ENCODE results near the gene ATP5PO. TPM values are rescaled to one million over a fixed set of nuclear protein-coding genes. Genes with fewer than 3 reads are reported as not detected.

ATP5PO gene
- polyA plus RNA-seq, 1 donor (not counting 4 experiments of a cell fraction or from before 2014, with no cell fraction given): 359 TPM

- Histone ChIP-seq H3K4me2 (ENCODE audit: control insufficient read depth, extremely low read depth, insufficient read depth, low read depth, low read length) (no peak overlapping the region), H2AFZ (ENCODE audit: control insufficient read depth, low read length) (no peak overlapping the region), H3K36me3 (ENCODE audit: control insufficient read depth in 2 of 2, extremely low read depth in 1 of 2, insufficient read depth in 2 of 2, low read length in 2 of 2) (peaks cover 1 to 6% of the 10 kb centered on the region in 2 experiments), H4K20me1 (ENCODE audit: control insufficient read depth, extremely low read depth, insufficient read depth, low read length) (no peaks in the 10 kb centered on the region), H3K4me1 (ENCODE audit: control insufficient read depth, extremely low read depth, insufficient read depth, low read length) (peaks cover 14% of the 10 kb centered on the region), H3K9ac (ENCODE audit: control insufficient read depth, extremely low read depth, insufficient read depth, low read length) (no peak overlapping the region), H3K27me3 (ENCODE audit: control insufficient read depth, extremely low read depth, insufficient read depth, low read length) (no peaks in the 10 kb centered on the region), H3K4me3 (ENCODE audit: control insufficient read depth in 2 of 3, extremely low read depth in 1 of 3, insufficient read depth in 2 of 3, low read depth in 1 of 3, low read length in 3 of 3) (no peak overlapping the region), H3K27ac (ENCODE audit: control insufficient read depth, insufficient read depth, low read length) (no peak overlapping the region), H3K79me2 (ENCODE audit: control insufficient read depth, insufficient read depth, low read length) (peaks cover 26% of the 10 kb centered on the region), H3K9me3 (ENCODE audit: control insufficient read depth, low read depth, low read length) (no peaks in the 10 kb centered on the region), H3K9me1 (ENCODE audit: control insufficient read depth, extremely low read depth, insufficient read depth, low read length) (no peaks in the 10 kb centered on the region)
- dilution Hi-C loops (cut with MboI; ENCODE audit: extremely low pct_ligation_motif_present, low sequenced_read_pairs): no loop called here
- TF ChIP-seq CTCF (optimal IDR thresholded peaks at IDR 0.05 in 1 of 3, IDR thresholded peaks at IDR 0.05 in 1 of 3, conservative IDR thresholded peaks at IDR 0.05 in 1 of 3; ENCODE audit: extremely low read depth in 1 of 3, insufficient read depth in 2 of 3, low read length in 3 of 3) (no peak), EZH2 (IDR thresholded peaks at IDR 0.05; ENCODE audit: low read length) (no peak)
- DNase-seq (ENCODE audit: low read depth, low spot score) (no peak), FAIRE-seq (no peak)
Observed at GRCh38 chr21:33917421-33917820, 1.8 kb upstream of the ATP5PO start.

- Histone ChIP-seq H3K79me2 (ENCODE audit: control insufficient read depth, insufficient read depth, low read length) (peaks cover 26% of the 10 kb centered on the region), H4K20me1 (ENCODE audit: control insufficient read depth, extremely low read depth, insufficient read depth, low read length) (no peaks in the 10 kb centered on the region), H3K9me1 (ENCODE audit: control insufficient read depth, extremely low read depth, insufficient read depth, low read length) (no peaks in the 10 kb centered on the region), H3K27ac (ENCODE audit: control insufficient read depth, insufficient read depth, low read length) (peak overlapping the region; percentile 91), H3K36me3 (ENCODE audit: control insufficient read depth in 2 of 2, extremely low read depth in 1 of 2, insufficient read depth in 2 of 2, low read length in 2 of 2) (peaks cover 1 to 9% of the 10 kb centered on the region in 2 experiments), H3K4me3 (ENCODE audit: control insufficient read depth in 2 of 3, extremely low read depth in 1 of 3, insufficient read depth in 2 of 3, low read depth in 1 of 3, low read length in 3 of 3) (peak overlapping the region; percentile 85 to 98 (median 97)), H3K9me3 (ENCODE audit: control insufficient read depth, low read depth, low read length) (no peaks in the 10 kb centered on the region), H3K4me2 (ENCODE audit: control insufficient read depth, extremely low read depth, insufficient read depth, low read depth, low read length) (peak overlapping the region; percentile 89), H3K27me3 (ENCODE audit: control insufficient read depth, extremely low read depth, insufficient read depth, low read length) (no peaks in the 10 kb centered on the region), H2AFZ (ENCODE audit: control insufficient read depth, low read length) (peak overlapping the region; percentile 91), H3K4me1 (ENCODE audit: control insufficient read depth, extremely low read depth, insufficient read depth, low read length) (peaks cover 14% of the 10 kb centered on the region), H3K9ac (ENCODE audit: control insufficient read depth, extremely low read depth, insufficient read depth, low read length) (peak overlapping the region; percentile 98)
- TF ChIP-seq CTCF (optimal IDR thresholded peaks at IDR 0.05 in 1 of 3, IDR thresholded peaks at IDR 0.05 in 1 of 3, conservative IDR thresholded peaks at IDR 0.05 in 1 of 3; ENCODE audit: extremely low read depth in 1 of 3, insufficient read depth in 2 of 3, low read length in 3 of 3): no peak
- no peak for TF ChIP-seq EZH2 (IDR thresholded peaks at IDR 0.05; ENCODE audit: low read length)
- dilution Hi-C loops (cut with MboI; ENCODE audit: extremely low pct_ligation_motif_present, low sequenced_read_pairs): no loop called here
- DNase-seq (ENCODE audit: low read depth, low spot score): no peak
- FAIRE-seq: no peak
Observed at GRCh38 chr21:33916200-33916567, 580 bp upstream of the ATP5PO start.
